IMR-90 (cell line): Measurements from ENCODE around the gene EMC1. TPM values are rescaled to one million over a fixed set of nuclear protein-coding genes. Genes with fewer than 3 reads are reported as not detected.

Source experiments
- ATAC-seq: fragments of 200-7000 bp; cut with Tn5 transposase; 2 replicates; pipeline ENCODE4 v1.9.1; 2020; ENCODE audit warnings: low read depth, mild to moderate bottlenecking, moderate library complexity
- BruUV-seq: library from RNA; stranded (reverse); fragments of 400-500 nt; replicated peaks from 2 replicates; lab custom pipeline; 2021; lab: Mats Ljungman, UMichigan
- CTCF ChIA-PET: fragments of 300-600 bp; formaldehyde crosslinking; extraction: SDS; loops from one replicate; lab custom pipeline; 2021; ENCODE audit warnings: antibody characterized with exemption; lab: Yijun Ruan, JAX
- POLR2A ChIA-PET: fragments of 300-600 bp; sonication (Branson Sonifier 250); formaldehyde crosslinking; loops from one replicate; lab custom pipeline; 2022; ENCODE audit warnings: antibody characterized with exemption; ENCODE audit not compliant: unreplicated experiment; lab: Charles Lee
- DNase-seq: peaks from one replicate; pipeline ENCODE4 v3.0.0; 2013
- H2AFZ ChIP-seq: replicated peaks from 2 replicates; pipeline ENCODE3; 2013; ENCODE audit warnings: low read length, mild to moderate bottlenecking; ENCODE audit not compliant: poor library complexity
- H2AK5ac ChIP-seq: 2 replicates; pipeline ENCODE4 v1.6.1; 2013; ENCODE audit warnings: low read depth, low read length, inconsistent platforms
- H2AK9ac ChIP-seq: replicated peaks from 2 replicates; pipeline ENCODE3; 2013; ENCODE audit warnings: mild to moderate bottlenecking, low read depth, low read length, moderate library complexity; ENCODE audit not compliant: poor library complexity
- H2BK120ac ChIP-seq: 2 replicates; pipeline ENCODE4 v1.6.1; 2013; ENCODE audit warnings: low read depth, low read length, inconsistent platforms
- H2BK15ac ChIP-seq: 3 replicates; pipeline ENCODE4 v1.6.1; 2013; ENCODE audit warnings: low read depth, low read length, inconsistent platforms
- H2BK20ac ChIP-seq: 2 replicates; pipeline ENCODE4 v1.6.1; 2013; ENCODE audit warnings: low read depth, mild to moderate bottlenecking, inconsistent platforms, low read length, moderate library complexity
- H2BK5ac ChIP-seq: 2 replicates; pipeline ENCODE4 v1.6.1; 2013; ENCODE audit warnings: mild to moderate bottlenecking, low read depth, low read length, inconsistent platforms; ENCODE audit not compliant: poor library complexity, severe bottlenecking
- H3K14ac ChIP-seq: replicated peaks from 2 replicates; pipeline ENCODE4 v1.6.1; 2013; ENCODE audit warnings: low read depth, low read length, inconsistent platforms
- H3K18ac ChIP-seq: 2 replicates; pipeline ENCODE4 v1.6.1; 2013; ENCODE audit warnings: low read depth, low read length, control low read depth
- H3K23ac ChIP-seq: 2 replicates; pipeline ENCODE4 v1.6.1; 2013; ENCODE audit warnings: low read depth, low read length, inconsistent platforms
- H3K27ac ChIP-seq: 2 replicates; pipeline ENCODE4 v1.5.1; 2013; ENCODE audit warnings: mild to moderate bottlenecking, control low read depth, low read length; ENCODE audit not compliant: insufficient read depth
- H3K27me3 ChIP-seq: 2 replicates; pipeline ENCODE4 v1.6.1; 2013; ENCODE audit warnings: low read length; ENCODE audit not compliant: control insufficient read depth, insufficient read depth
- H3K36me3 ChIP-seq: 2 replicates; pipeline ENCODE4 v1.6.1; 2013; ENCODE audit warnings: low read length, mixed read lengths; ENCODE audit not compliant: control insufficient read depth, insufficient read depth
- H3K4ac ChIP-seq: 2 replicates; pipeline ENCODE4 v1.6.1; 2013; ENCODE audit warnings: low read depth, low read length, inconsistent platforms
- H3K4me1 ChIP-seq: 2 replicates; pipeline ENCODE4 v1.6.1; 2013; ENCODE audit warnings: low read length, mixed read lengths; ENCODE audit not compliant: control insufficient read depth, insufficient read depth
- H3K4me2 ChIP-seq: 2 replicates; pipeline ENCODE4 v1.6.1; 2013; ENCODE audit warnings: low read depth, mild to moderate bottlenecking, control low read depth, low read length, moderate library complexity
- H3K4me3 ChIP-seq: 2 replicates; pipeline ENCODE4 v1.5.1; 2013; ENCODE audit warnings: low read depth, mild to moderate bottlenecking, control low read depth, low read length, moderate library complexity; ENCODE audit not compliant: insufficient read depth
- H3K56ac ChIP-seq: 2 replicates; pipeline ENCODE4 v1.6.1; 2013; ENCODE audit warnings: low read length, inconsistent platforms; ENCODE audit not compliant: insufficient read depth; ENCODE audit errors: extremely low read depth
- H3K79me1 ChIP-seq, 2 experiments: 2 replicates each; pipeline ENCODE4 v1.6.1; 2013; ENCODE audit warnings: low read length in 2 of 2, inconsistent platforms in 1 of 2, low read depth in 1 of 2
- H3K9ac ChIP-seq: 2 replicates; pipeline ENCODE4 v1.6.1; 2013; ENCODE audit warnings: low read depth, low read length, control low read depth
- H3K9me1 ChIP-seq: 2 replicates; pipeline ENCODE4 v1.6.1; 2013; ENCODE audit warnings: low read length, inconsistent platforms; ENCODE audit not compliant: insufficient read depth
- H3K9me3 ChIP-seq: 2 replicates; pipeline ENCODE4 v1.6.1; 2013; ENCODE audit warnings: low read length; ENCODE audit not compliant: control insufficient read depth, insufficient read depth
- H4K20me1 ChIP-seq: 2 replicates; pipeline ENCODE4 v1.6.1; 2013; ENCODE audit warnings: low read length, inconsistent platforms; ENCODE audit not compliant: insufficient read depth
- H4K5ac ChIP-seq: 2 replicates; pipeline ENCODE4 v1.6.1; 2013; ENCODE audit warnings: mild to moderate bottlenecking, low read depth, low read length, control low read depth
- H4K8ac ChIP-seq, 2 experiments: 2 replicates each; pipeline ENCODE4 v1.6.1; 2013; ENCODE audit warnings: low read depth in 2 of 2, low read length in 2 of 2, control low read depth in 1 of 2, inconsistent platforms in 1 of 2
- H4K91ac ChIP-seq: 2 replicates; pipeline ENCODE4 v1.6.1; 2013; ENCODE audit warnings: low read depth, low read length, inconsistent platforms; ENCODE audit not compliant: insufficient read depth
- FOS ChIP-seq: fragments of 150-350 bp; IDR thresholded peaks from 2 replicates; pipeline ENCODE4 v1.6.1; 2016; ENCODE audit warnings: low read depth, low read length
- MAFK ChIP-seq: IDR thresholded peaks from 2 replicates; pipeline ENCODE4 v1.6.1; 2012; ENCODE audit warnings: low read depth, low read length, improper control_type of control experiment
- MAZ ChIP-seq: IDR thresholded peaks from 2 replicates; pipeline ENCODE4 v1.6.1; 2012; ENCODE audit warnings: low read depth, mild to moderate bottlenecking, low read length, improper control_type of control experiment, moderate library complexity, borderline replicate concordance
- NFE2L2 ChIP-seq: fragments of 150-350 bp; IDR thresholded peaks from 2 replicates; pipeline ENCODE4 v1.6.1; 2016; ENCODE audit warnings: low read depth, mild to moderate bottlenecking, low read length
- RAD21 ChIP-seq: IDR thresholded peaks from 2 replicates; pipeline ENCODE4 v1.6.1; 2012; ENCODE audit warnings: low read length, improper control_type of control experiment
- RFX5 ChIP-seq: IDR thresholded peaks from 2 replicates; pipeline ENCODE4 v1.8.0; 2012; ENCODE audit warnings: low read depth, mild to moderate bottlenecking, low read length, moderate library complexity
- SMC3 ChIP-seq: fragments of 150-350 bp; IDR thresholded peaks from 2 replicates; pipeline ENCODE4 v1.6.1; 2016; ENCODE audit warnings: low read depth, mild to moderate bottlenecking, antibody characterized with exemption, low read length, moderate library complexity
- WGBS, 2 experiments: methylation state at CpG; one replicate each; pipeline versions ENCODE4 v1.1.5 to v1.1.7; 2013; ENCODE audit warnings: missing lambda C conversion rate in 2 of 2; ENCODE audit not compliant: insufficient read length in 1 of 2; ENCODE audit errors: extremely low coverage in 2 of 2; 5-methylcytosine and 5-hydroxymethylcytosine counted together
- dilution Hi-C: fragments of 300-500 bp; cut with HindIII; formaldehyde crosslinking; loops from one replicate; pipeline ENCODE4 v1.14.3; 2018; ENCODE audit warnings: low sequenced_read_pairs; ENCODE audit not compliant: unreplicated experiment
- in situ Hi-C: fragments of 300-500 bp; cut with MboI; formaldehyde crosslinking; loops from 3 replicates; pipeline ENCODE4 v1.14.3; 2019; ENCODE audit warnings: low sequenced_read_pairs, inconsistent platforms, mixed read lengths
- intact Hi-C: fragments of 100-400 bp; cut with micrococcal nuclease; formaldehyde crosslinking; loops from 2 replicates; pipeline ENCODE4 v1.10.0; 2022
- polyA plus RNA-seq, 3 experiments: library from polyadenylated mRNA; depleted of rRNA; stranded (reverse); fragments of >200 nt; gene quantifications; 2 replicates each; pipeline ENCODE4 v1.2.3, GENCODE V29; 2012; ENCODE audit warnings: low replicate concordance in 1 of 3
- total RNA-seq: library from RNA; depleted of rRNA; stranded (reverse); fragments of >200 nt; gene quantifications from 2 replicates; pipeline ENCODE4 v1.2.3, GENCODE V29; 2012
- TF ChIP-seq, protein P1 (sequence below): fragments of 150-350 bp; IDR thresholded peaks from 2 replicates; pipeline ENCODE4 v1.6.1; 2017; ENCODE audit warnings: mild to moderate bottlenecking, antibody characterized with exemption, low read length, low read depth
- TF ChIP-seq, protein P2 (sequence below): fragments of 150-350 bp; IDR thresholded peaks from 2 replicates; pipeline ENCODE4 v1.6.1; 2016; ENCODE audit warnings: low read depth, mild to moderate bottlenecking, low read length, moderate library complexity, borderline replicate concordance

EMC1 gene
- total and polyA plus RNA-seq, 2 of the 4 experiments (the other 2 are of a cell fraction) = 65.4 to 114 TPM

DNA sequence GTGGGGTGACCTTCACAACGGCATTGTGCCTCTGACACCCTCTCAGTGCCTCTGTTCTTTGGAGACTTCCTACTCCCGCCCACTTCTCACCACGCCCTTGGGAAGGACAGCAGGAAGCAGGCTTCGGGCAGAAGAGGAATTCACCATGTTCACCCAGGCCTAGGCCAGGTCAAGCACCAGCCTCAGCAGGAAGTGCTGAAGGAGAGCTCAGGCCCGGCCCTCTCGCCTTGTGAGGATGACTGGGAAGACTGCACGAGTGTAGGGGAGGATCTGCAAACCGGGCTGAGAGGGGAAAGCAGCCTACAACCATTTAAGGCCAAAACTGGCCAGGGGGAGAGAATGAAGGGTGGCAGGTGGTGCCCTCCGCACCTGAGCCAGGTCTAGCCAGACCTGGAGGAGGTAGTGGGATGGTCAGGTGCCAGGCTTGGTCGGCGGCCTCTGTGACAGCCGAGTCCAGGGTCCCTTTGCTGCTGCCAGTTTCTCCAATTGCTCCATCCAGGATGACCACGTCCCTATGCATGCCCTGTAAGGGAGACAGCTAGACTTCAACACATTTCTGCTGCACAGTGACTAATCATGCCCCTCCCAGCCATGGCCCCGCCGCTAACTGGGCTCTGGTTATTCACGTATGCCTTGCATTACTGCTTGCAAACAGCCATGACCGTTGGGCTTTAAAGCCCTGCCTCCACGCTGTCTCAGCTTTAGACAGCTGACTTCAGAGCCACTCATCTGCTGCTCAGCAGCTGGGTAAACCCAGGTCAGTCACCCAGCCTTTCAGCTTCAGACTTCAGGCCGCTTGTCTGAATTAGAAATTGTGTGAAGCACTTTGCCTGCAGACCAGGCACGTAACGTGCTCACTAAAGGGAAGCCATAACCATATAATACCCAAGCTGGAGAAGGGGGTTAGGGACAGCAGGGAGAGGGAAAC, 9.2 kb upstream of the EMC1 start (continued):
- no peak for TF ChIP-seq RFX5
- TF ChIP-seq, protein P1, sequence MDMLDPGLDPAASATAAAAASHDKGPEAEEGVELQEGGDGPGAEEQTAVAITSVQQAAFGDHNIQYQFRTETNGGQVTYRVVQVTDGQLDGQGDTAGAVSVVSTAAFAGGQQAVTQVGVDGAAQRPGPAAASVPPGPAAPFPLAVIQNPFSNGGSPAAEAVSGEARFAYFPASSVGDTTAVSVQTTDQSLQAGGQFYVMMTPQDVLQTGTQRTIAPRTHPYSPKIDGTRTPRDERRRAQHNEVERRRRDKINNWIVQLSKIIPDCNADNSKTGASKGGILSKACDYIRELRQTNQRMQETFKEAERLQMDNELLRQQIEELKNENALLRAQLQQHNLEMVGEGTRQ = peak; percentile 34; the same call in 1 of the 2 replicates

DNA sequence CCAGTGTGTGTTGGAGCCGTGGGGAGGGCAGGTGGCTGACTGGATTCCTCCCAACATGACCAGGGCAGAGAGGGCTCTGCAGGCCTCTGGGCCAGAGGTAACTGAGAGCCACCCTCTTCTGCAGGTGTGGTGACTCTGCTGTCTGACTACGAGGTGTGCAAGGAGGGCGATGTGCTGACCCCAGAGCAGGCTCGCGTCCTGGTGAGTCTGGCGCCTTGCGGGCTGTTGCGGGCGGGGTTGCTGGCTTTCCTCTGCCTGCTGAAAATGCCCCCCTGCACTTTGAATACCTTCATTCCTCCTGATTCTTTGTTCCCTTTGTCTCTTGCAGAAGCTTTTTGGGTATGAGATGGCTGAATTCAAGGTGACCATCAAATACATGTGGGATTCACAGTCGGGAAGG, 7.0 kb upstream of the EMC1 start:
- no TSS peak for BruUV-seq
- no peak overlapping the region for H3K14ac ChIP-seq
- H4K8ac ChIP-seq = no peak overlapping the region
- peaks cover 12 to 38% of the 10 kb centered on the region in 2 experiments for H3K79me1 ChIP-seq
- H3K4me2 ChIP-seq = no peak overlapping the region
- H3K56ac ChIP-seq = no peak overlapping the region
- no peaks in the 10 kb centered on the region for H3K9me3 ChIP-seq
- no peak overlapping the region for H2BK120ac ChIP-seq
- WGBS, 2 experiments = 94% methylated on average over 3 of the region's 10 CpGs; no CpG with 5 or more reads in 1 of the 2 experiments
- H3K27ac ChIP-seq = no peak overlapping the region
- H4K5ac ChIP-seq = no peak overlapping the region
- no peak overlapping the region for H2AFZ ChIP-seq
- no peak for TF ChIP-seq MAFK
- no peak for TF ChIP-seq MAZ
- TF ChIP-seq FOS = no peak
- TF ChIP-seq, protein P2, sequence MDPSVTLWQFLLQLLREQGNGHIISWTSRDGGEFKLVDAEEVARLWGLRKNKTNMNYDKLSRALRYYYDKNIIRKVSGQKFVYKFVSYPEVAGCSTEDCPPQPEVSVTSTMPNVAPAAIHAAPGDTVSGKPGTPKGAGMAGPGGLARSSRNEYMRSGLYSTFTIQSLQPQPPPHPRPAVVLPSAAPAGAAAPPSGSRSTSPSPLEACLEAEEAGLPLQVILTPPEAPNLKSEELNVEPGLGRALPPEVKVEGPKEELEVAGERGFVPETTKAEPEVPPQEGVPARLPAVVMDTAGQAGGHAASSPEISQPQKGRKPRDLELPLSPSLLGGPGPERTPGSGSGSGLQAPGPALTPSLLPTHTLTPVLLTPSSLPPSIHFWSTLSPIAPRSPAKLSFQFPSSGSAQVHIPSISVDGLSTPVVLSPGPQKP = no peak
- TF ChIP-seq RAD21 = no peak
- no peak for TF ChIP-seq SMC3
- no peak for TF ChIP-seq RFX5
- no peak for TF ChIP-seq NFE2L2
- no peak overlapping the region for H2BK15ac ChIP-seq
- H3K23ac ChIP-seq = no peak overlapping the region
- POLR2A ChIA-PET = no interaction called here
- intact Hi-C loops = no loop called here
- H2BK20ac ChIP-seq = no peak overlapping the region
- H4K20me1 ChIP-seq = peaks cover 22% of the 10 kb centered on the region
- CTCF ChIA-PET = no interaction called here
- H3K9me1 ChIP-seq = peaks cover 13% of the 10 kb centered on the region; the same call in 1 of the 2 replicates
- in situ Hi-C loops = no loop called here
- no peak for ATAC-seq
- H3K36me3 ChIP-seq = peaks cover 41% of the 10 kb centered on the region
- H2AK5ac ChIP-seq = no peak overlapping the region
- H3K27me3 ChIP-seq = no peaks in the 10 kb centered on the region
- H4K91ac ChIP-seq = no peak overlapping the region
- H3K9ac ChIP-seq = no peak overlapping the region
- no peak for DNase-seq
- no peak overlapping the region for H2AK9ac ChIP-seq
- no peak overlapping the region for H2BK5ac ChIP-seq
- H3K4ac ChIP-seq = no peak overlapping the region
- no peak overlapping the region for H3K18ac ChIP-seq
- peaks cover 3% of the 10 kb centered on the region; the same call in 1 of the 2 replicates for H3K4me1 ChIP-seq
- dilution Hi-C loops = no loop called here
- H3K4me3 ChIP-seq = no peak overlapping the region
